T1000 (cell line): ENCODE data around the gene PPL.
"Not testable (repeated sequence)": the region's sequence is repeated elsewhere in the genome, so short reads cannot be mapped to it uniquely, and the experiment has no call there.

Experiments
- DNase-seq: peaks from one replicate; lab custom pipeline; 2025; ENCODE audit warnings: mixed read lengths; lab: John Stamatoyannopoulos, UW

PPL gene

DNA sequence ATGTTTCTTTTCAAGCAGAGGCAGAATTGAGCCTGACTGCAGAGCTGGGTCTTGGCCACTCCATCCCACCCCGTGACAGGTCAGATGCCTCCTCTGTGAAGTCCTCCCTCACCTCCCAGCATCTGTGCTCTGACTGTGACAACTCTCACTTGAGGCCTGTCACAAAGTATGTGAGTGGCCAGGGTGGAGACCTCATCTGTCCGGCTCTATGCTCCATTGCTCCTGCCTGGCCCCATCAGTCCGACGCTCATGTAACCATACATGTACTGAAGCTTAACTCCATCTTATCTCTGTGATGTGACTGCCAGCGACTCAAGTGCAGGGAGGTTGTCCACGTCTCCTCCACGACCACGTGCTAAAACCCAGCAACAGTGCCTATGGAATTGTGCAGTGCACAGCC, 3.5 kb downstream of the PPL start:
- no peak for DNase-seq

DNA sequence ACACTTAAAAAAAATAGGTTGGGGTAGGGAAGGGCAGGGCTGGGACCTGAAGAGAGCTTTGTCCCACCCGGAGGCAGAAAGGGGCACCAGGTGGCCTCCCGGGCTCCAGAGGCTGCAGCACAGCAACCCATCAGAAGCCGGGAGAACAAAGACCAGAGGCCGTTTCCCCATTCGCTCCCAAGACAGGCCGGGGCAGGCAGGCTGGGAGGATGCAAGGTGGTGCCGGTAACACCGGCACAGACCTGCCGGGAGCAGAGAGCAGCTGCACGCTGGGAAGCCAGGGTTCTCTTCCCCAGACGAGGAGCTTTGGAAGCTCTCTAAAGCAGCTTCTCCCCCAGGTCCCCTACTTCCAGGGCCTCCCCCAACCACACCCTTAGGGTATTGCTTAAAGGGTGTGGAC, 5.6 kb downstream of the PPL start:
- DNase-seq, result no peak

DNA sequence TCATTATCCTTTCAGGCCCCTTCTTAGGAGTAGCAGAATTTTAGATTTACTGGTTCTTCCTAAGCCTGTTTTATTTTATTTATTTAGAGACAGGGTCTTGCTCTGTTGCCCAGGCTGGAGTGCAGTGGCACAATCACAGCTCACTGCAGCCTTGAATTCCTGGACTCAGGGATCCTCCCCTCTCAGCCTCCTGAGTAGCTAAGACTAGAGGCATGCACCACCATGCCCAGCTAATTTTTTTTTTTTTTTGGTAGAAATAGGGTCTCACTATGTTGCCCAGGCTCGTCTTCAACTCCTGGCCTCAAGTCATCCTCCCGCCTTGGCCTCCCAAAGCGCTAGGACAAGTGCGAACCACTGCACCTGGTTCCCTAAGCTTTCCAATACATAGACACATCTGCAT, 7.3 kb downstream of the PPL start:
- not testable (repeated sequence) for DNase-seq

DNA sequence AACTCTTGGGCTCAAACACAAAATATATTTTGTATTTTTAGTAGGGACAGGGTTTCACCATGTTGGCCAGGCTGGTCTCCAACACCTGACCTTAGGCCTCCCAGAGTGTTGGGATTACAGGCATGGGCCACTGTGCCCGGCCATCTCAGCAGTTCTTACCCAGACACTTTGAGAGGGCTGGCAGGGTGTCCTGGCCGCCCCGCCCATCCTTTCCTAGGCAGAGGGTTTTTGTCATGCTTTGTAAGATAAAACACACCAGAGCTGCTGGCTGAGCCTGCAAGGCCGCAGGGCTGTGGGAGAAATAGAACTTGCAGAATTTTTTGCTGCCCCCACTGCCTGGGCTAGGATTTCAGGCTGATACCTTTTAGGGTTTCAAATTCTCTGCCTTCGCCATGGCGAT, 8.7 kb downstream of the PPL start:
- no peak for DNase-seq

DNA sequence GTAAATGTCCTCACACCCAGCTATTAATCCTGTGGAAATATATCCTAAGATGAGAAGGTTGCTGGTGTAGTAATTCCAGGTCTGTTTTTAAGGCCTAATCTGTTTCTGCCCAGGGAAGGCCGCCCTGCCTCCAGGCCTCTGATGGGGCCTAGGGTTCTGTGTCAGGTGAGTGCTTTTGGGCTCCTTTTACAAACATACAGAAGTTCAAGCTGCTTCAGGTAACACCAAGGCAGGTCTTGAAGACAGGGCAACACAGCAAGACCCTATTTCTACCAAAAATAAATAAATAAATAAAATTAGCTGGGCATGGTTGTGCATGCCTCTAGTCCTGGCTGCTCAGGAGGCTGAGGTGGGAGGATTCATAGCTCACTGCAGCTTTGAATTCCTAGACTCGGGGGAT, 9.3 kb downstream of the PPL start:
- DNase-seq, result no peak

DNA sequence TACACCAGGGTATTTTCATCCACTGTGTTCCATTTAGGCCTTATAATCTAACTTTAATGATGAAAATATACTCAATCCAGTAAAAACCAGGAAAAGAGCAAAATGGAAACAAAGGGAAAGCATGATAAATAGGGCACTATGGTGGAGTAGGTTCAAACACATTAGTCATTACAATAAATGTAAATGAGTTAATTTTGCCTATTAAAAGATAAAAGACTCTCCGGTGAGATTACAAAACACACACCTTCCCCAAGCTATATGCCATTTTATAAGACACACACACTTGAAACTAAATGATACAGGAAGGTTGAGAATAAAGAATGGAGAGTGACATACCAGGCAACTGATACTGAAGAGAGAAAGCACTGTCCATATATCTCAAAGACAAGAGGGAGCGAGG, 10.0 kb downstream of the PPL start:
- no peak for DNase-seq

GRCh38 chr16:4925791-4926190, 11.2 kb downstream of the PPL start:
- no peak for DNase-seq

GRCh38 chr16:4925293-4925607, 11.7 kb downstream of the PPL start:
- DNase-seq, result no peak

GRCh38 chr16:4924593-4925292, 12.2 kb downstream of the PPL start:
- DNase-seq, result no peak

DNA sequence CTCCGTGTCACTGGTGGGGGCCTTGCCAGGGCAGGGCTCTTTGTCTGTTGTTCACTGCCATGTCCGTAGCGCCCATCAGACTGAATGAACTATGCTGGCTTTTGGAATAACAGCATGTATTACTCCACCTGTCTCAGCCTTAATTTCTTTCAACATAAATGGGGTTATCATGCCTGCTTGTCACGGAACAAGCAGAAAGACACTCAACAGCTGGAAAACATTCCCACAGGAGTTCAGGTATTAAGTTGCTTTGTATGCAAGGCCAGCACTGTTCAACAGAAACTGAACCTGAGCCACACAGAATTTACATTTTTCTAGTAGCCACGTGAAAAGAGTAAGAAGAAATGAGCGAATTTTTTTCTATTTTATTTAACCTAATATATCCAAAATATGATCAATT, 13.1 kb downstream of the PPL start:
- DNase-seq, result no peak

DNA sequence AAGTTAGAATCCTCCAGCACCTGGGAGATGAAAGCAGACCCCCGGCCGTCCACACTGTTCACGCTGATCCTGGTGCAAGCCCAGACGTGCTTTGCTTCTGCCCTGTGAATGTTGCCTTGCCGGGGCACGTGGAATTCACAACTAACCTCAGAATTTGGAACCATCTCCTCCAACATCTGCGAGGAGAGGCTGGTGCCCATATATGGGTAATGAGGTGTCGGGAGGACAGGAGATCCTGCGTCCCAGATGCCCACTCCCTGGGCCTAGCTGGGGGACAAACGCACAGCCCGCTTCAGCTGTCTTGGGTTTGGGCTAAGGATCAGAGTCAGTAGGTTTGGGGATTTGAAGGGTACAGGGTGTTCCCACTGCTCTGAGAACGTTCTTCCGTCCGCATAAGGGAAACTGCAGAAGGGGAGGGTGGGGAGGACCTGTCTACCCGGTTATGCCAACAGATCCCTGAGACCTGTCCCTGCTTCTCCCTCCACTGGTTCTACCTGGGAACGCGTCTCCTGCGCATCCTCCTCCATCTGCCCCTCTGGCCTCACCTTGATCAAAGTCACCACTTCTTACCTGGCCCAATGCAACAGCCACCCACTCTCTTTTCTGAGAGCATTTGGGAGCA, 14.1 kb downstream of the PPL start:
- DNase-seq, result no peak

DNA sequence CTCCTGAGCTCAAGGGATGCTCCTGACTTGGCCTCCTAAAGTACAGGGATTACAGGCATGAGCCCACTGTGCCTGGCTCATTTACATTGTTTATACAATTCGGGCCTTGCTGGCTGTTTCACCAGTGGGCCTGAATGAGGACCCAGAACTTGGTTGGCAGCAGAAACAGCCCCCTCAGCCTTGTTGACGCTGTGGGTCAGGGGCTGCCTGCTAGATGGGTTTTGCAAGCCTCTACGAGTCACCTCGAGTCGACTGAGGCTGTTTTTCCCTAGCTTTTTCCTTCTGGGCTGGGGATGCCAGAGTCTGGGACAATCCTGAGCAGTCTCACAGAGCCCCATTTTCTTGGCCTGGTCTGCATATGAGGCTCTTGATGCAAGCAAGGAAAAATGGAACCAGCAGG, 16.1 kb downstream of the PPL start:
- no peak for DNase-seq

DNA sequence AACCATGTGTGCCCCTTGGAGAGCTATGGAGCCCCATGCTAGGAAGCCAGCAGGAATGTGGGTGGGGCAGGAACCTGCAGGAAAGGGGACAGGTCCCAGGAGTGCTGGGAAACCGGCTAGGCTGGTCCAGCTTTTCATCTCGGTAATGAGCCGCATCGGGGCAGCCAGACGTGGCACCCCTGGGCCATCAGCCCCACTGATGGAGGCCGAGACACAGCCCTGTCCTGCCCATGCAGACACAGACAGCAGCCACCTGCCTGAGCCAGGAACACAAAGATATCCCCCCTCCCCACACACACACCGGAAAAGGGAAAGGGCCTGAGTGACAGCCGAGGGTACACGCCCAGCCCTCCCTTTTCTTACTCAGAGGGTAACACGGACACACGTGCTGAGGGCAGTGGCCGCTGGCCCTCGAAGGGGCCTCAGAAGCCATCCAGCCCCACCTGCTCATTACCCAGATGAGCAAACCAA, 18.1 kb downstream of the PPL start:
- DNase-seq, result no peak

- no peak for DNase-seq
These were observed 19.8 kb downstream of the PPL start for GRCh38 chr16:4917117-4917516.

DNA sequence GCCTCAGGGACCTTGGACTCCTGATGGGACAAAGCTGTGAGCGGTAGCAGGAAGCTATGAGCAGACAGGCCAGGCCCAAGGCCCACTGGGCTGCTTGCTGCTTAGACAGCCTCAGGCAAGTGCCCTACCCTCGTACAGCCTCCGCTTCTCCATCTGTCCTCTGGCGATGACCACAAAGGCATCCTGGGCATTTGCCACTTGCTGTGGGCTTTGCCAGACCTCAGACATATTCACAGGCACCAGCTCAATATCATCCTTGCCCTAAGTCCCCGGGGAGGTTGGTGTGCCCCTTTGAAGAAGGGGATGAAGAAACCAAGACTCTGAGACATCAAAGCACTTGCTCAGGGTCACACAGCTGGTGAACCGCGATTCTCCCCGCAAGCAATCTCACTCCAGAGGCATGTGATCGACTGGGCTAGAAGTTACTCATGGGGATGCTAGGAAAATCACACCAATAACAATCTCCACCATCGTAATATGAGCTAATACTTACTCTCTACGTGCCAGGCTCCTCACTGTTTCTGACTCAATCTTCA, 21.7 kb downstream of the PPL start:
- DNase-seq, result peak; percentile 96

DNA sequence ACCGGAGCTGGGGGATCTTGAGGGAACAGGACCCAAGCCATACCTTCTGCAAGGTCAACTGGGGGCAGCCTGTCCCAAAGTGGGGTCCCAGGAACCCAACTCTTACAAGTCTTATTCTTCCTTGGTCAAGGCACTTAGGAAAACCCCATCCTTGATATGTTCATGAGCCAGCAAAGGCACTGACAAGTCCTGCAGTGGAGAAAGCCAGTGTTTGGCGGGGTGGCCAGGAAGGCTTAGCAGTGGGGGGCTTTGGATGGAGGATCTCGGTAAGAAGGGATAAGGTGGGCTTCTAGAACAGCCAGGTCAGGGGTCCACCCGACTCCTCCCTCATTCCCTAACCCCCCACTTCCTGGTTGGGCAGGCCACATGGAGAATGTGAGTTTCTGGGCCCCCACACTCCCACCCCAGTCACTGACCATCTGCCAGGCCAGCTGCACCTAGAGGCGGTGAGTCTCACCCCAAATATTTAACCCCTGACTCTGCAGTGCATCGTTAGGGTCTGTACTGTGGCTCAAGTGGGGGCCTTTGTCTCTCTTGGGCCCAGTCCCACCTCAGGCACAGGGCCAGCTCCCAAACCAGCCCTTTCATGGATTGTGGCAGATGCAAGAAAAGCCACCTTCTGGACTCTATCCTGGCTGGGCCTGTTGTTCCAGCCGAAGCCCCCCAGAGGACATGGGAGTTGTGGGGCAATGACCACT, 22.3 kb downstream of the PPL start:
- no peak for DNase-seq

- DNase-seq, result no peak
These were observed 23.0 kb downstream of the PPL start for GRCh38 chr16:4913774-4914525.

DNA sequence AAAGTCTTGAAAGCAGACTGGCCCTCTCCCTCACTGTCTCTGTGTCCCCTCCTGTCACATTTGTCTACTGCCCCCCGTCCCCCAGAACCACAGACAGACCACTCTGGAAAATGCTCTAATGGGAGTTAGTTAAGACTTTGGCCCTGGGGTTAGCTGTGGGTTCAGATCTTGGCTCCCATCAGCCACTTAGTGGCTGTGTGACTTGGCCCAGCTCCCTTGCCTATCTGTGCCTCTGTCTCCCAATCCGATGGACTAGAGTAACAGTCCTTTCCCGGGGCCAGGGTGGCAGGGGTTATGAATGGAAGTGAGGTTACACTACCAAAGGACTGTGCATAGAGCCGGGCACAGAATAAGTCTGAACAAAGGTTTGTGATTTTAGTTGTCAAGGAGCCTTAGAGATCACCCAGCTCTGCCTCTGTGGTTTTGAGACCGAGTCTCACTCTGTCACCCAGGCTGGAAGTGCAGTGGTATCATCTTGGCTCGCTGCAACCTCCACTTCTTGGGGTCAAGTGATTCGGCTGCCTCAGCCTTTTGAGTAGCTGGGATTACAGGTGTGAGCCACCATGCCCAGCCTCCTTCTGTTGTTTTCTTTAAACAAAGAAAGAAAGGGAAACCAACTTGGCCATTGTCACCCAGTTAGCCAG, 23.7 kb downstream of the PPL start:
- no peak for DNase-seq

DNA sequence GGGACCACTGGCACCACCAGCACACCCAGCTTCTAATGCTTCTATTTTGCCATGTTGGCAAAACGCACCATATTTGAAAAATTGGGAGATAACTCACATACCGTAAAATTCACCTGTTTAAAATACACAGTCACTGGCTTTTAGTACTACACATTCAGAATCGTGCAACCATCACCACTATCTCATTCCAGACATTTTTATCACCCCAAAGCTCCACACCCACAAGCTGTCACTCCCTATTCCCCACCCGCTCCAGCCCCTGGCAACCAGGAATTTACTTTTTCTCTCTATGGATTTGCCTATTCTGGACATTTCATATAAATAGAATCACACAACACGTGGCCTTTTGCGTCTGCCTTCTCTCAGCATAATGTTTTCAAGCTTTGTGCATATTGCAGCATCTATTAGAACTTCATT, 25.0 kb downstream of the PPL start:
- no peak for DNase-seq

DNA sequence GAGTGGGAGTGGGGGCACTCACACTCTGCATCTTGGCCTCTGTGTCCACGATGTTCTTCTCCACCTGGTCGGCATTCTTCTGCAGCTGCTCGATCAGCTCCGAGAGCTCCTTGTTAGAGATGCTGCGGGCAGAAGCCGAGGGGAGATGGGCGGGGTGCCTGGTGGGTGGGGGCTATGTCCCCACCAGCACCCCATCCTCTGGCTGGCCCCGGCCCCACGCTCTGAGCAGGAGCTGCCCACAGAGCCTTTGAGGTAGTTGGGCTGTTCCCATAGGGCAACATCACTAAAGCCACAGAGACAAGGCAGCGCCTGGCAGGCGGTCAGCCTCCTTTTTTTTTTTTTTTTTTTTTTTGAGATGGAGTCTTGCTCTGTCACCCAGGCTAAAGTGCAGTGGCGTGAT, 26.1 kb downstream of the PPL start:
- DNase-seq, result no peak

DNA sequence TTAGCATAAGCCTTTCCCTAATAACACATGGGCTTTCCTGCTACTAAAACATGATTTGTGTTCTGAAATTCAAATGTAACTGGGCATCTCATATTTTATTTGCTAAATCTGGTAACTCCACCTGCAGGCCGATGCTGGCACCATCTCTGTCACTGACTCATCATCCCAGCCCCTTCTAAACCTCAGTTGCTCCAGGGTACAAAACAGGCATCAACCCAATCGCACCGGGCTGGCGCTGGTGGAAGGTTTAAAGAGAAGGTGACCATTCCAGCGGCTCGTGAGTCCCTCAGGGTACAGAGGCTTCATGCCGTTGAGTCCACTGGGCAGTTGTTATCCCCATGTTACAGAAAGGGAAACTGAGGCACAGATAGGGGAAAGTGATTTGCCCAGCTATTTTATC, 27.1 kb downstream of the PPL start:
- DNase-seq, result no peak

DNA sequence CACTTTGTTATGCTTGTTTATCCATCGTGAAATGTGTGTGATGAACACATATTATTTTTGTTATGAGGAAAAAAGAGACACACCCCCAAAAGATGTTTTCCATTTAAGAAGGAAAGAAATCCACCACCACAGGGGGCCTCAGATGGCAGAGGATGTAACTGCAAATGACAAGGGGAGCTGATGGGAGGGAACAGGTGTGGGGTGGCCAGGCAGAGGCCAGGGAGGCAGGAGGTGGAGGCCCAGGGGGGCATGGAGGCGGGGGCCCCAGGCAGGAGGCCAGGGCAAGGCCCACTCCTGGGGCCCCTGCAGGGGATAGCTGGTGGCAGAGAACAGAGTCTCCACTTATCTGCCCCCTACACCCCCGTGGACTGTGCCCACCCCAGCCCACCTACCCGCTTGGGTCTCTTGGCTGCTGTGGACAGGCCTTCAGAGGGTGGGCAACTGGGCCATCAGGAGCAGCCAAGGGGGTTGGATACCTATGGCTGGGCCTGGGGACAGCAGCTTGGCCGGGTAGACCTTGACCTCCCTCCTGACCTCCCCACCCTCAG, 28.0 kb downstream of the PPL start:
- no peak for DNase-seq
